Right atrium auricular region (tissue), 2 donors: ENCODE results near the gene SRGAP1. TPM values are rescaled to one million over a fixed set of nuclear protein-coding genes. Genes with fewer than 3 reads are reported as not detected.

Experiments
- DNase-seq: peaks from one replicate; pipeline ENCODE4 v3.0.0-alpha.2; 2019; ENCODE audit warnings: low spot score
- H3K27ac ChIP-seq, 2 donors: fragments of 200-600 bp; sonication (generic); 1 replicate in 1 of 2; 2 replicates in 1 of 2; pipeline ENCODE4 v1.5.1; 2016 to 2019
- H3K27me3 ChIP-seq, 2 donors: fragments of 200-600 bp; sonication (generic); one replicate each; pipeline versions ENCODE4 v1.5.1 to v1.6.0; 2017 to 2019
- H3K36me3 ChIP-seq: fragments of 200-600 bp; sonication (generic); one replicate; pipeline ENCODE4 v1.5.1; 2016
- H3K4me1 ChIP-seq, 2 donors: fragments of 200-600 bp; sonication (generic); one replicate each; pipeline versions ENCODE4 v1.5.1 to v1.6.0; 2017 to 2019
- H3K4me3 ChIP-seq, 2 donors: fragments of 200-600 bp; sonication (generic); 1 replicate in 1 of 2; 2 replicates in 1 of 2; pipeline ENCODE4 v1.5.1; 2017 to 2019; ENCODE audit warnings: mild to moderate bottlenecking in 1 of 2, moderate library complexity in 1 of 2
- H3K9me3 ChIP-seq, 2 donors: fragments of 200-600 bp; sonication (generic); one replicate each; pipeline ENCODE4 v1.5.1; 2019
- total RNA-seq, 2 donors: library from RNA; depleted of rRNA; stranded (reverse); fragments of >200 nt; gene quantifications; one replicate each; pipeline ENCODE4 v1.1.0, GENCODE V29; 2016
- TF ChIP-seq, protein P1 (sequence below), 2 donors: fragments of 200-600 bp; sonication (generic); IDR thresholded peaks; one replicate each; pipeline ENCODE4 v1.5.1; 2019; ENCODE audit warnings: antibody characterized with exemption in 2 of 2

The SRGAP1 gene
- 1 to 10 TPM; 1.4 to 3.3 TPM for total RNA-seq

DNA sequence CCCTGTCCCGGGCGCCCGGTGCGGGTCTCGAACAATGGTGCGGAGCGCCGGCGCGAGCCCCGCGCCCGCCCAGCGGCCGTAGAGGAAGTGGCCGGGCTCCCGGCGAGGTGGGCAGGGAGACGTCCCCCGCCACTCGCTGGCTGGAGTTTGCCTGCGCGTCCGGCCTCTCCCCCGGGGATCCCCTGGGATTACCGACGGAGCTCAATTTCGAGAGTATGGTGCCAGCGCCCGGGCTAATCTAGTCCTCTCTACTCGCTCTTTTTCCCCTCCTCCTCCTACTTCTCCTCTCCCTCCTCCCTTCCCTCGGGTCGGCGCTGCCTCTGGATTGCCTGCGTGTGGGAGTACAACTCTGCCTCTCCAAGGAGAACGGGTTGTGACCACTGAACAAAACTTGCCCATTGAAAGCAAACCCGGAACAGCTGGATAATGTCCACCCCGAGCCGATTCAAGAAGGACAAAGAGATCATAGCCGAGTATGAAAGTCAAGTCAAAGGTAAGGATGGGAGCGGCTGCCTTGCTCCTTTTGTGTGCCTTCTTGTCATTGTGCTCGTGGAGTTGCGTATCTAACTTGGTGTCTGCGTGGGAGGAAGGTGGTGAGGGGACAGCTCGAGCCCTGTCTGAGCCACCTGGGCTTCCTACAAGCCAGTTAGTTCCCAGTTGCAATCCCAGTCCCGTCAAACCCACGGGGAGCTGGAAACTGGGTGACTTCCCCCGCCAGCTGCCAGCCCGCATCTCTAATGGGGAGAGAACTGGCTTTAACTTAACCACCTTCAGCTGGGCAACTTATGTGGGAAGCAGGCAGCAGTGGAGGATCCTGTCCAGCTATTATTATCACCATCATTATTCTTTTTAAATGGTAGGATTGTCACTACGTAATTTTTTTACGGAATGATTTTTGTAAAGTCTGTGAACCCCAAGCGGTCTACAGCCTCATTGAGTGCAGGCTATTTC is at the start of gene SRGAP1:
TSS of gene SRGAP1 (plus strand) at position 310 of the 951 bp plus-strand sequence. CDS start at position 427, 117 bp downstream.
- TF ChIP-seq, protein P1, sequence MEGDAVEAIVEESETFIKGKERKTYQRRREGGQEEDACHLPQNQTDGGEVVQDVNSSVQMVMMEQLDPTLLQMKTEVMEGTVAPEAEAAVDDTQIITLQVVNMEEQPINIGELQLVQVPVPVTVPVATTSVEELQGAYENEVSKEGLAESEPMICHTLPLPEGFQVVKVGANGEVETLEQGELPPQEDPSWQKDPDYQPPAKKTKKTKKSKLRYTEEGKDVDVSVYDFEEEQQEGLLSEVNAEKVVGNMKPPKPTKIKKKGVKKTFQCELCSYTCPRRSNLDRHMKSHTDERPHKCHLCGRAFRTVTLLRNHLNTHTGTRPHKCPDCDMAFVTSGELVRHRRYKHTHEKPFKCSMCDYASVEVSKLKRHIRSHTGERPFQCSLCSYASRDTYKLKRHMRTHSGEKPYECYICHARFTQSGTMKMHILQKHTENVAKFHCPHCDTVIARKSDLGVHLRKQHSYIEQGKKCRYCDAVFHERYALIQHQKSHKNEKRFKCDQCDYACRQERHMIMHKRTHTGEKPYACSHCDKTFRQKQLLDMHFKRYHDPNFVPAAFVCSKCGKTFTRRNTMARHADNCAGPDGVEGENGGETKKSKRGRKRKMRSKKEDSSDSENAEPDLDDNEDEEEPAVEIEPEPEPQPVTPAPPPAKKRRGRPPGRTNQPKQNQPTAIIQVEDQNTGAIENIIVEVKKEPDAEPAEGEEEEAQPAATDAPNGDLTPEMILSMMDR (IDR thresholded peaks at IDR 0.05) = no peak
- Histone ChIP-seq H3K36me3 (no peaks in the 10 kb centered on the region), H3K27me3 (no peaks in the 10 kb centered on the region), H3K4me3 (peak within 1 kb of the TSS; percentile 86 to 93), H3K27ac (peak within 1 kb of the TSS; percentile 91 to 96), H3K9me3 (no peaks in the 10 kb centered on the region), H3K4me1 (peaks cover 0 to 20% of the 10 kb centered on the region in 2 donors)
- DNase-seq = peak; percentile 75

DNA sequence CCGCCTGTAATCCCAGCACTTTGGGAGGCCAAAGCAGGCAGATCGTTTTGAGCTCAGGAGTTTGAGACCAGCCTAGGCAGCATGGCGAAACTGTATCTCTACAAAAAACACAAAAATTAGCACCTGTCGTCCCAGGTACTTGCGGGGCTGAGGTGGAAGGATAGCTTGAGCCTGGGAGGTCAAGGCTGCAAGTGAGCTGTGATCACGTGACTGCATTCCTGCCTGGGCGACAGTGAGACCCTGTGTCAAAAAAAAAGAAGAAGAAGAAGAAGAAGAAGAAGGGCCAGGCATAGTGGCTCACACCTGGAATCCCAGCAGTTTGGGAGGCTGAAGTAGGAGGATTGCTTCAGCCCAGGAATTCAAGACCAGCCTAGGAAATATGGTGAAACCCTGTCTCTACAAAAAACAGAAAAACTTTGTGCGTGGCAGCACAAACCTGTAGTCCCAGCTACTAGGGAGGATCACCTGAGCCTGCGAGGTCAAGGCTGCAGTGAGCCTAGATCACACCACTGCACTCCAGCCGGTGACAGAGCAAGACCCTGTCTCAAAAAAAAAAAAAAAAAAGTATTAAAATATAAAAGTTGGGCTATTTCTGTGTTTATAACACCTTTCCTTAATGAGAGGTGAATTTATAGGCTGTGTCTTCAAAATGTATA is 49.3 kb upstream of the SRGAP1 start:
- no peak overlapping the region for H3K27ac ChIP-seq
- DNase-seq = no peak
- no peaks in the 10 kb centered on the region for H3K9me3 ChIP-seq
- no peaks in the 10 kb centered on the region for H3K27me3 ChIP-seq
- H3K4me3 ChIP-seq = no peak overlapping the region
- H3K36me3 ChIP-seq = peaks cover 9% of the 10 kb centered on the region
- H3K4me1 ChIP-seq = no peaks in the 10 kb centered on the region
- TF ChIP-seq, protein P1 (IDR thresholded peaks at IDR 0.05) = no peak

DNA sequence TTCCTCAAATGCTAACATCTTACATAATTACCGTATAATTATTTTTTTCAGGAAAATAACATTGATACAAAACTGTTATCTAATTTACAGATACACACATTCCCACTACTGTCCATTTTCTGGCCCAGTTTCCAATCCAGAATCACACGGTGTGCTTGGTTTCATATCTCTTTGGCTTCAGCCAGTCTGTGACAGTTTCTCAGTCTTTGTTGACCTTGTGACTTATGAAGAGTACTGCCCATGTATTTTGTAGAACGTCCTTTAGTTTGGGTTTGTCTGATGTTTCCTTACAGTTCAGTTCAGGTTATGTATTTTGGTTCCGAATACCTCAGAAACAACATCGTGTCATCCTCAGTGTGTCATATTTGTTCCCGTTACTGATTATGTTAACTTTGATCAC is 48.6 kb upstream of the SRGAP1 start:
- TF ChIP-seq, protein P1 (IDR thresholded peaks at IDR 0.05) = no peak
- H3K27me3 ChIP-seq = no peaks in the 10 kb centered on the region
- peaks cover 2% of the 10 kb centered on the region for H3K36me3 ChIP-seq
- no peak overlapping the region for H3K27ac ChIP-seq
- H3K4me3 ChIP-seq = no peak overlapping the region
- no peak for DNase-seq
- no peaks in the 10 kb centered on the region for H3K4me1 ChIP-seq
- H3K9me3 ChIP-seq = no peaks in the 10 kb centered on the region

DNA sequence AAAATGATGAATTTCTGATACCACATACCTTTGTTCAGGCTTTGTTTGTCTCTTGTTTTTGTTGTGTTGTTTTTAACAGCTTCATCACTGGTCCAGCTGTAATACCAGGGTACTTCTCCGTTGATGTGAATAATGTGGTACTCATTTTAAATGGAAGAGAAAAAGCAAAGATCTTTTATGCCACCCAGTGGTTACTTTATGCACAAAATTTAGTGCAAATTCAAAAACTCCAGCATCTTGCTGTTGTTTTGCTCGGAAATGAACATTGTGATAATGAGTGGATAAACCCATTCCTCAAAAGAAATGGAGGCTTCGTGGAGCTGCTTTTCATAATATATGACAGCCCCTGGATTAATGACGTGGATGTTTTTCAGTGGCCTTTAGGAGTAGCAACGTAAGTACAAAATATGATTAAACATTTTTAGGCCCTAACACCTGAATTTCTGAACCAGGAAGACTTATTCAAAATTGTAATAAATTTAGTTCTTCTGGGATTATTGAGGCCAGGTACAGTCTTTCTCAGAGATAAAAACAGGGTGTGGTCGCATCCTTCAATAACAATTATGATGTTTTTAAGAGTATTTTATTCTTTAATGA is 42.4 kb upstream of the SRGAP1 start:
- H3K36me3 ChIP-seq = peaks cover 13% of the 10 kb centered on the region
- no peak overlapping the region for H3K27ac ChIP-seq
- no peak overlapping the region for H3K4me3 ChIP-seq
- TF ChIP-seq, protein P1 (IDR thresholded peaks at IDR 0.05) = peak; percentile 29 to 71
- no peaks in the 10 kb centered on the region for H3K27me3 ChIP-seq
- no peaks in the 10 kb centered on the region for H3K9me3 ChIP-seq
- DNase-seq = no peak
- no peaks in the 10 kb centered on the region for H3K4me1 ChIP-seq

DNA sequence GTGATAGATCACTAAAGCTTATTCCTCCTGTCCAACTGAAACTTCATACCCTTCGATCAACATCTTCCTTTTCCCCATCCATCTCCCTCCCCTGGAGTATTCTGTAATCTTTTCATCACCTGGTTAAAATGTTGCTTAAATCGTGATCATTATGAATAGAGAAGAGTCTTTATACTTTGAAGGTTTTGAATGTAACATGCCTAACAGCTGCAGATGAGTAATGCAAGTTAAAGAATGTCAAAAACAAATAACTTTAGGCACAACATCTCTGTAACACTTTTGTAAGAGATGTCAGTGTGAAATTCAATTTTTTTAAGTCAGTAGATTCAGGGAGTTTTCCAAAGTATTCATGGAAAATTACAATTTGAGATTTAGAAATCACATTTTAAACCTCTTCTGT is 39.8 kb upstream of the SRGAP1 start:
- H3K9me3 ChIP-seq = no peaks in the 10 kb centered on the region
- TF ChIP-seq, protein P1 (IDR thresholded peaks at IDR 0.05) = no peak
- no peaks in the 10 kb centered on the region for H3K4me1 ChIP-seq
- H3K27ac ChIP-seq = no peak overlapping the region
- H3K27me3 ChIP-seq = no peaks in the 10 kb centered on the region
- peaks cover 13% of the 10 kb centered on the region for H3K36me3 ChIP-seq
- H3K4me3 ChIP-seq = no peak overlapping the region
- DNase-seq = no peak
